ENCODE data around the gene TADA2B.

The TADA2B gene

GRCh38 chr4:7029921-7030320, 13.3 kb upstream of the TADA2B start:
- TF ChIP-seq, protein P1, sequence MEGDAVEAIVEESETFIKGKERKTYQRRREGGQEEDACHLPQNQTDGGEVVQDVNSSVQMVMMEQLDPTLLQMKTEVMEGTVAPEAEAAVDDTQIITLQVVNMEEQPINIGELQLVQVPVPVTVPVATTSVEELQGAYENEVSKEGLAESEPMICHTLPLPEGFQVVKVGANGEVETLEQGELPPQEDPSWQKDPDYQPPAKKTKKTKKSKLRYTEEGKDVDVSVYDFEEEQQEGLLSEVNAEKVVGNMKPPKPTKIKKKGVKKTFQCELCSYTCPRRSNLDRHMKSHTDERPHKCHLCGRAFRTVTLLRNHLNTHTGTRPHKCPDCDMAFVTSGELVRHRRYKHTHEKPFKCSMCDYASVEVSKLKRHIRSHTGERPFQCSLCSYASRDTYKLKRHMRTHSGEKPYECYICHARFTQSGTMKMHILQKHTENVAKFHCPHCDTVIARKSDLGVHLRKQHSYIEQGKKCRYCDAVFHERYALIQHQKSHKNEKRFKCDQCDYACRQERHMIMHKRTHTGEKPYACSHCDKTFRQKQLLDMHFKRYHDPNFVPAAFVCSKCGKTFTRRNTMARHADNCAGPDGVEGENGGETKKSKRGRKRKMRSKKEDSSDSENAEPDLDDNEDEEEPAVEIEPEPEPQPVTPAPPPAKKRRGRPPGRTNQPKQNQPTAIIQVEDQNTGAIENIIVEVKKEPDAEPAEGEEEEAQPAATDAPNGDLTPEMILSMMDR (IDR thresholded peaks at IDR 0.05): no peak
- no peak for TF ChIP-seq ZFX (IDR thresholded peaks at IDR 0.05; ENCODE audit: borderline replicate concordance)
- no peak overlapping the region for H3K27ac ChIP-seq

GRCh38 chr4:7030856-7031255, 12.3 kb upstream of the TADA2B start:
- TF ChIP-seq, protein P1 (IDR thresholded peaks at IDR 0.05): no peak
- TF ChIP-seq ZFX (IDR thresholded peaks at IDR 0.05; ENCODE audit: borderline replicate concordance): no peak
- no peak overlapping the region for H3K27ac ChIP-seq

GRCh38 chr4:7031558-7032449, 11.4 kb upstream of the TADA2B start:
- H3K27ac ChIP-seq: no peak overlapping the region
- TF ChIP-seq, protein P1 (IDR thresholded peaks at IDR 0.05): no peak
- TF ChIP-seq ZFX (IDR thresholded peaks at IDR 0.05; ENCODE audit: borderline replicate concordance): no peak

DNA sequence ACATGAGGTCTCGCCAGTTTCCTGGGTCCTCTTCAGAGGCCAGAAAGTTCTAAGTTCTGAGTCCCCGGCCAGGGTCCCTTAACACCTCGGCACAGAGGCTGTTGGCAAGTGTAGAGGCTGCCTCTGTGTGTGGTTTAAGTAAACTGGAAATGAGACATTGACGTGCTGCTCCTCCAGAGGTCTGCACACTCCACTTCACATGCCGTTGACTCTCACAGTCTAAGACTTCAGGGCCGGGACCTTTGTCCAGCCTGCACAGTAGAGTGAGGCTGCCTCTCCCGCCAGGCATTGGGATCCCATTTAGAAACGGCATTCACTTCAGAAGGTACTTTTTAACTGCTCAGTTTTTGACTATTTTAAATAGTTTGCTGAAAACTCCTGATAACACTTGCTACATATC, 10.6 kb upstream of the TADA2B start:
- no peak for TF ChIP-seq ZFX (IDR thresholded peaks at IDR 0.05; ENCODE audit: borderline replicate concordance)
- TF ChIP-seq, protein P1 (IDR thresholded peaks at IDR 0.05): no peak
- no peak overlapping the region for H3K27ac ChIP-seq

DNA sequence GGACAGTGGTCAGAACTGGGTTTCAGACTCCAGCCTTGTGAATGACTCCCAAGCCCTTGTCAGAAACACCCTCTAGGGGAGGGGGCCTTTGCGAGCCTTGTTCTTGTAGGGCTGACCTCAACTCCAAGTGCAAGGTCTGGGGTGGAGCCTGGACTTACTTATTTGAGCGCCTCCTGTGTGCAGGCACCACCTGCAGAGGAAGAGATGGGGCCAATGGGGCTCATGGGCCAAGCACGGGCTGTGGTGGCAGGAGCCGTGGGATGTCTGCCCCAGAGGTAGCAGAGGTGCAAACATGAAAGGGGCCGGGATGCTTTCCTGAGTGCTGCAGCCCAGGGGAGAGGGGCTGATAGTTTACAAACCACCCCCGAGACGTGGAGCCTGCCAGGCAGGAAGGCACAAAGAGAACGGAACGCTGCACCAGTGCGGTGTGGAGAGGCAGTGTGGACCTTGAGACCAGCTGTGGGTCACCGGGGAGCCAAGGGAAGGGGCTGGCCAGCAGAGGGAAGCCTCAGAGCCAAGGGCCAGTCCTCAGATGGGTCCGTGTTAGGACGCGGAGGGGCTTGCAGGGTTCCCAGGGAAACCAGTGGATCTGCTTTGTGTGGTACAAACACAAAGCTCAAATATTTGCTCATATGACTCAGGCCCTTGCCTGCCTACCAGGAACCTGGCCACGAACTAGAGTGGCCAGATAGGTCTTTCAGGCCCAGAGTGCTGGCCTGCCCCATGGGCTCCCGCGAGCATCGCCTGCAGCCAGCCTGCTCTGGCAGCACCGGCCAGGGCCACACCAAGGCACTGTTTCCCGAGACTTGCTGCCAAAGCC, 8.7 kb upstream of the TADA2B start:
- H3K27ac ChIP-seq: peak overlapping the region; percentile 59
- TF ChIP-seq, protein P1 (IDR thresholded peaks at IDR 0.05): no peak
- TF ChIP-seq ZFX (IDR thresholded peaks at IDR 0.05; ENCODE audit: borderline replicate concordance): no peak

DNA sequence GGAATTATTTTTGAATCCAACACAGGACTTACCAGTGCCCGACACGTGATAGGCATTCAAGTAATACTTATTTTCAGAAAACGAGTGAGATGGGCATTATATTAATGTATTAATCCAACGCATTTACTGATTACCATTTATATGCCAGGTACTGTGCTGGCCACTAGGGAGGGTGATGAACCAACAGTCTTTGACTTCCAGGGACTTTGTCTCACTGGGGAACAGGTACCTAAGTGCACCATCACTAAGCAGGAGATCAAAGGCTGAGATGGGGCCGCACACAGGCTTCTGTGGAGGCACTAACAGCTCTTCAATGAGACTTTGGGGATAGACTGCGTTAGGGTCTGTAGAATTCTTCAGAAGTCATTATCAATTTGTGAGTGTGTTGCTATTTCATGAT, 5.7 kb upstream of the TADA2B start:
- no peak overlapping the region for H3K27ac ChIP-seq
- no peak for TF ChIP-seq ZFX (IDR thresholded peaks at IDR 0.05; ENCODE audit: borderline replicate concordance)
- TF ChIP-seq, protein P1 (IDR thresholded peaks at IDR 0.05): peak; percentile 25
